ENCODE results near the gene SFXN1.
"Not testable (repeated sequence)": the region's sequence is repeated elsewhere in the genome, so short reads cannot be mapped to it uniquely, and the experiment has no call there.

Gene SFXN1

DNA sequence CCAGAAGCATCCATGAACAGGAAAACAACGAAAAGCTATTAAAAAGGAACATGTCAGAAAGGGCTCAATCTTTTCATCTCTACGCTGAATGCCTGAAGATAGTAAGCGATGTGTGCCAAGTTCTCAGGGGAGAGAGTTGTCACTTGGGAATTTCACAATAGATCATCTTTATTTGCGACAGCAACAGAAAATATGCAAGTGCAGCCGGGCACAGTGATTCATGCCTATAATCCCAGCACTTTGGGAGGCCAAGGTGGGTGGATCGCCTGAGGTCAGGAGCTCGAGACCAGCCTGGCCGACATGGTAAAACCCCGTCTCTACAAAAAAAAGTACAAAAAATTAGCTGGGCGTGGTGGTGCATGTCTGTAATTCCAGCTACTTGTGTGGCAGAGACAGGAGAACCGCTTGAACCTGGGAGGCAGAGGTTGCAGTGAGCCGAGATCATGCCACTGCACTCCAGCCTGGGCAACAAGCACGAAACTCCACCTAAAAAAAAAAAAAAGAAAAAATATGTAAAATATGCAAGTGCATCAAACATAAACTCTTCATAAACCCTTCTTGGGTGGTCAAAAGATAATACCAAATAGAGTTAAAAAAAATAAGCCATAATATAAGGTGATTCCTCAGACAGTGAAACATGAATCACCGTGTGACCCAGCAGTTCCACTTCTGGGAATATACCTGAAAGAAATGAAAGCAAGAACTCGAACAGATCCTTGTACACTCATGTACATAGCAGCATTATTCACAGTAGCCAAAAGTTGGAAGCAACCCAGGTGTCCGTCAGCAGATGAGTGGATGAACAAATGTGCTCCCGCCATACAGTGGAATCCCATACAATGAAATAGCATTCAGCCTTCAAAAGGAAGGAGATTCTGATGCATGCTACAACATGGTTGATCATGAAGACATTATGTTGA is 16.2 kb downstream of the SFXN1 start:
- no peak for DNase-seq (ENCODE audit: low read depth in 2 of 2)

DNA sequence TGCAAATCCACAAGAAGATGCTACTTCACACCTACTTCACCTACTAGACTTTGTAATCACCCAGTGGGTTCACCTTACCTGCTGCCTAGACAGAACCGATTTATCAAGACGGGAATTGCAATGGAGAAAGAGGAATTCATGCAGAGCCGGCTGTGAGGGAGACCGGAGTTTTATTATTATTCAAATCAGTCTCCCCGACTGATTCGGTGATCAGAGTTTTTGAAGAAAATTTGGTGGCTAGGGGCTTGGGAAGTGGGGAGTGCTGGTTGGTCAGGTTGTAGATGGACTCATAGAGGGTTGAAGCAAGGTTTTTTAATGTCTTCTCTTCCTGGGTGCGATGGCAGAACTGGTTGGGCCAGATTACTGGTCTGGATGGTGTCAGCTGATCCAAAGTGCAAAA is 23.4 kb downstream of the SFXN1 start:
- no peak for DNase-seq (ENCODE audit: low read depth in 2 of 2)

DNA sequence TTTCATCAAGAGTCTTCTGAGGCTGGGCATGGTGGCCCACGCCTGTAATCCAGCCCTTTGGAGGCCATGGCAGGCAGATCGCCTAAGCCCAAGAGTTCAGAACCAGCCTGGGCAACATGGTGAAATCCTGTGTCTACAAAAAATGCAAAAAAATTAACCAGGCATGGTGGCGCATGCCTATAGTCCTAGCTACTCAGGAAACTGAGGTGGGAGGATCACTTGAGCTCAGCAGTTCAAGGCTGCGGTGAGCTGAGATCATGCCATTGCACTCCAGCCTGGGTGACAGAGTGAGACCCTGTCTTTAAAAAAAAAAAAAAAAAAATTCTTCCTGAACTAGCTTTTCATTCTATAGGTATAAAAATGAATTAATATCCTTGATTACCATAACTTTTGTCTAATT is 29.3 kb downstream of the SFXN1 start:
- not testable (repeated sequence) for DNase-seq (ENCODE audit: low read depth in 2 of 2)

DNA sequence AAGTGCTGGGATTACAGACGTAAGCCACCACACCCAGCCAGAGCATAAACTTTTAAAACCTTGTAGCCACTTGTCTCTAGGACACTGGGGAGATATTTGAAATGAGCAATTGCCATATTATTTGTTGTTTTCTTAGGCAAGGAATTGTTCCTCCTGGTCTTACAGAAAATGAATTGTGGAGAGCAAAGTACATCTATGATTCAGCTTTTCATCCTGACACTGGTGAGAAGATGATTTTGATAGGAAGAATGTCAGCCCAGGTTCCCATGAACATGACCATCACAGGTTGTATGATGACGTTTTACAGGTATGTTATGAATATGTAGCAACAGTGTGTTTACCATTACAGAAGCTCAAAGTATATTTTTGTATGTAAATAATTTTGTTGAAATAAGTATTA is 30.5 kb downstream of the SFXN1 start:
- DNase-seq (ENCODE audit: low read depth in 2 of 2), result no peak

DNA sequence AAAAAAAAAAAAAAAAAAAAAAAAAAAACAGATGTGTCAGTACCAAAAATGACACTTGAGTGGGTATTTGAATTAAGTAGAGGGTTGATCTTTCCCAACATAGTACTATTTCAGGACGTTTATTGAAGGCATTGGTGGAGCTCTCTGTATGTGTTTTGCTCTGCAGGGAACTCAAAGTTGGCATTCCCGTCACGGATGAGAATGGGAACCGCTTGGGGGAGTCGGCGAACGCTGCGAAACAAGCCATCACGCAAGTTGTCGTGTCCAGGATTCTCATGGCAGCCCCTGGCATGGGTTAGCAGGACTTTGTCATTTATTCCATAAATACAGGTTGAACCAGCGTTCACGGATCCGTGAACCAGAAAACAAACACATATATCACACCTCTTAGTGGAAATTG is 34.9 kb downstream of the SFXN1 start:
- DNase-seq (ENCODE audit: low read depth in 2 of 2), result no peak

GRCh38 chr5:175513726-175514125 is 35.4 kb downstream of the SFXN1 start:
- DNase-seq (ENCODE audit: low read depth in 2 of 2), result no peak

DNA sequence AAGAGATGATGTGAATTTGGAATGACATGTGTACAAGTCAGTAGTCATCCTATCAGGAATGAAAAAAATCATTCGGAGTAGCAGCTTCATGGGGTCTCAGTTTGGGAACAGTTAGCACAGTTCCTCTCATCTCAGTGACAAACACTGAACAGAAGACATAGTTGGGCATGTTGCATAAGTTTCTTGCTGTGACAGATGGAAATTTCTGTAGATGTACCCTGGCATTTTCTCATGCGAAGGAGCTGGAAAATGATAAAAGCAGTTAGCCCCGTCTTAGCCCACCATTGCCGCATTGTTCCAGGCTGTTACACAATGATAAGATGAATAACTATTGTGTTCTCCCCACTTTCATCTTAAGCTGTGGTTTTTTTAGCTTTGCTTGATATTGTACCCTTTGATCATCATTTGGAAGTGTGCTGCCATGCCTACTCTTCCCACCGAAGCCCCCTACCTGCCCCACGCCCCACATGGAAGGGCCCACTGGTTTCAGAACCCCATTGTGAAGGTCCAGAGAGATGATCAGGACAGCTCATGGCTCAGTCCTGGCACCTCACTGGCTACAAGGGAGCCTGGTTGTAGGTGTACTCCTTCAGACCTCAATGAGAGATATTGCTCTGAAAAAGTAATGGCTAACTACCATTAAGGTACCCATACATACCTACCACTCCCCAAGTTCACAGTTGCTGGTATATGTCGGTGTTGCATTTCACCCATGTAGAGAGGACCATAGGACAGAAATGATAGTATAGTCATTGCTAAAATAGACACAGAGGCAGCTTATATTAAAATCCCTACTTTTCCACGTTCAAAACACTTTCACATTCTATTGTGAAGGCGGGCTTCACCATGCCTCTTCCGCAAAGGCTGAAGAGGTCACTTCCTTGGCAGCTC is 38.8 kb downstream of the SFXN1 start:
- no peak for DNase-seq (ENCODE audit: low read depth in 2 of 2)

GRCh38 chr5:175517824-175518450 is 39.6 kb downstream of the SFXN1 start:
- DNase-seq (ENCODE audit: low read depth in 2 of 2), result peak; percentile 77 to 81

DNA sequence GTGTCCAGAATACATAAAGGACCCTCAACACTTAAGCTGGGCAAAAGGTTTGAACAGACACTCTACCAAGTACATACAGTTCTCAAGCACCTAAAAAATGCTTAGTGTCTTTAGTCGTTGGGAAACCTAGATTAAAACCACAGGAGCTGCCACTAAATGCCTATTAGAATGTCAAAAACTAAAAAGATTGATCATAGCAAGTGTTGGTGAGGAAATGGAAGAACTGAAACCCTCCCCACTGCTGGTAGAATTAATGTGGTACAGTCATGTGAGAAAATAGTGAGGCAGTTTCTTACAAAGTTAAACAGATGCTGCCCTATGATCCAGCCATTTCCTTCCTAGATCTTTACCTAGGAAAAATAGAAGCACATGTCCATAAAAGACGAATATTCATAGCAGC is 40.6 kb downstream of the SFXN1 start:
- no peak for DNase-seq (ENCODE audit: low read depth in 2 of 2)

DNA sequence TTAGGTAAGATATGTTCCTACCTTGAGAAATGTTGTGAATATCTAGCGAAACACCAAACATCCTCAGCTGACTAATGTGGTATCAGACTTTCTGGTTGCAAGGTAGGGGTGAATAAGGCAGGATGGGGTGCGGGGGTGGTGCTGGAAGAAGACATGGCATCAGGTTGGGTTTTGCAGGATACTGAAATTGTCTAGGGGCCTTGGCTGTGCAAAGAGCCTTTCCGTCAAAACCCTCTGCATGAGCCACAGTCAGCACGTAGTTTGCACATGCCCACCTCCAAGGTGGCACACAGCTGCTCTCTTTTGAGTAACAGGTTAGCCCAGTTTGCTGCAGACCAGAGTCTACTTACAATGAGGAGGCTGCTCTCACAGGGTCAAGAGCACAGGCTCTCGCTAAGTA is 42.0 kb downstream of the SFXN1 start:
- DNase-seq (ENCODE audit: low read depth in 2 of 2), result peak; percentile 36 to 44

GRCh38 chr5:175520873-175521272 is 42.5 kb downstream of the SFXN1 start:
- no peak for DNase-seq (ENCODE audit: low read depth in 2 of 2)

DNA sequence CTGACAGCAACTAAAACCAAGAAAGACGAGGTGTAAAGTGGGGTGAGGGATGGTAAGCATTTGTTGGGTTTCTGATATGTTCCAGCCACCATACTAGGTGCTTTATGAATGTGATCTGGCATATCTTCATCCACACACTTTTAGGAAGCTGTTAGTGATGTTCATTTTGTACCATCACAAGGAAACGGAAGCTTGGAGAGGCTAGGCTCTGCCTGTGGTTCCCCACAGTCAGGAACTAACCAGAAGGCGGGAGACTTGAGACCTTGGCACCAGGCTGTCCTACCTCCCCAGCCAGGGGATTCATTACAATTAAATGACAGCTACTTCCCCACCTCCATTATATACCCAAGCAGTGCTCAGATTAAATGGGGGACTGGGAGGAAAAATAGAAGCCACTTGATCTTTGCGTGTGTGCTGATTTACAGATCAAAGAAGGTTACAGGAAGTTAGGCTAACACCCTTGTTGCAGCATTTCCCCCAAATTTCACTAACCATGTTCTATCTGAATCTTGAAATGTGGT is 43.0 kb downstream of the SFXN1 start:
- peak in 1 of 2 donors; percentile 46 for DNase-seq (ENCODE audit: low read depth in 2 of 2)

DNA sequence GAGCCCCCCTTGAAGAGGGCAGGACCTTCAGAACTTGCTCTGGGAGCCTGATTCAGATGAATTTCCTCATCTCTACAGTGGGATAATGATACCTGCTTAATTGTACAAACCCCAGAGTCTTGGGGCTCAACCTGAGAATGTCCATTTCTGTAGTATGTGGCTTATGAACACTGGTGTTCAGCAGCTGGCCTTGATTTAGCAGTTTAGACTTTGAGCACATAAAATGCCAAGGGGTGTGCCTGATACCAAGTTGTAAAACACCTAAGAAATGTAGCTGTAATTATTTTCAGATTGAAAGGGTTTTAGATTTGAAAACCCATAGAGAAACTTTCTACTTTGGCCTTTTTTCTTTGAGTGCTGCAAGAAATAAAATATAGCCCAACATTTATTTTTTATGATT is 44.9 kb downstream of the SFXN1 start:
- DNase-seq (ENCODE audit: low read depth in 2 of 2), result no peak

- no peak for DNase-seq (ENCODE audit: low read depth in 2 of 2)
Observed at GRCh38 chr5:175524211-175524610, 45.9 kb downstream of the SFXN1 start.

GRCh38 chr5:175526691-175527090 is 48.3 kb downstream of the SFXN1 start:
- no peak for DNase-seq (ENCODE audit: low read depth in 2 of 2)

DNA sequence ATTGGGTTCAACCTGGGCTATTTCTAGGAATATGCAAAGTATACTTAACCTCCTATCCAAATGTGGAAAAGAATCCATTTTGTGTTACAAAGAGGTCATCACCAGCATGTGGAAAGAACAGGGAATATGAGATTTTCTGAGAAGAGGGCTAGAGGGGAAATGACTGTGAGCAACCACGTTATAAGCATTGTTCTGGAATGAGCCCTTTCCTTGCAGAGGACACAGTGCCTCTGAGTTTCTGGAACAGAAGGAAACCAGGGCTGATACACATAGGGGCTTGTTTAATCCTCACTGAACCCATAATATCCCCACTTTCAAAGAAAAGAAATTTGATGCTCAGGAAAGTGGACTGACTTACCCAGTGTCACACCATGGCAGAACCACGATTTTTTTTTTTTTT is 53.0 kb downstream of the SFXN1 start:
- DNase-seq (ENCODE audit: low read depth in 2 of 2), result no peak

GRCh38 chr5:175534070-175534932 is 55.9 kb downstream of the SFXN1 start:
- DNase-seq (ENCODE audit: low read depth in 2 of 2), result peak; percentile 78 to 84

- DNase-seq (ENCODE audit: low read depth in 2 of 2), result not testable (repeated sequence)
Observed at GRCh38 chr5:175535331-175535730, 57.0 kb downstream of the SFXN1 start.

DNA sequence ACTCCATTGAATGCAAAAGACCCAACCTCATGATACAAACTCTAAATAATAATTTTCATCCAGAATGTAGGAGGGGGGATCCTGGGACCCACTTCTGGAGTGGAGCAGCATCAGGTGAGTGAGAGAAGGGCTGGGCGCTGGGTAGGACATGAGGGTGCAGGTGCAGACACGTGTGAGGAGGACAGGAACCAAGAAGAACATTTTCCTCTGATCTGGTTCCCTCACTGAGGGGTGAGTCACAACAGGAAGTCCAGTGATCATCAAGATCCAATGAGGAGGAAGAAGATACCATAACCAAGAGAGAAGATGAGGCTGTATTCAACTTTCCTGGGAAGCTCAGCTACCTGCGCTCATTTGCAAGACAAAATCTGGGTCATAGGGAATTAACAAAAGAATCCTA is 57.4 kb downstream of the SFXN1 start:
- no peak for DNase-seq (ENCODE audit: low read depth in 2 of 2)

GRCh38 chr5:175538576-175538975 is 60.2 kb downstream of the SFXN1 start:
- DNase-seq (ENCODE audit: low read depth in 2 of 2), result no peak

DNA sequence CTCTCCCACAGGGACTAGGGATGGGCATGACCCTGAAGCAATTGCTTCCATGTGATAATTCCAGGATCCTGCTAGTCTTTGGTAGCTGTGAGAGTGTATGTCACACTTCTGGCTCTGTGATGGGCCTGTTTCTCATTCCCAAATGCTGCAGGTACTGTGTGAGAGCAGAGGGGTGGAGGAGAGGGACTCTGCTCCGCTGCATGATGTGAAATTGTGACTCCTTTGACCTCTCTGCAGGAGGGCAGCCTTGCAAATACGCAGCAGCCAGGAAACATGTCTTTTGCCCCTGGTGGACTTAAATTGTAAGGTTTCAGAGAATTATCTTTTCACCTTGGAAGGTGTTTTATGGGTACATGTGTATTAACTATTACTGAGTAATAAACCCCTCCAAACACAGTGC is 61.6 kb downstream of the SFXN1 start:
- no peak for DNase-seq (ENCODE audit: low read depth in 2 of 2)
